K562 (cell line): ENCODE data around the gene RNF34. TPM values are rescaled to one million over a fixed set of nuclear protein-coding genes. Genes with fewer than 3 reads are reported as not detected.

Source experiments
- CBFB ChIP-seq: sonication (generic); formaldehyde crosslinking; IDR thresholded peaks from 2 replicates; pipeline ENCODE4 v1.4.0; 2020; ENCODE audit warnings: mild to moderate bottlenecking, missing genetic modification reagents
- DPF2 ChIP-seq: fragments of 450-650 bp; IDR thresholded peaks from 2 replicates; pipeline ENCODE4 v1.6.1; 2016
- MBD2 ChIP-seq: sonication (generic); IDR thresholded peaks from 2 replicates; pipeline ENCODE4 v1.6.1; 2016; ENCODE audit warnings: low read depth, borderline replicate concordance
- MTA1 ChIP-seq: fragments of 450-650 bp; IDR thresholded peaks from 2 replicates; pipeline ENCODE4 v1.6.1; 2017; ENCODE audit warnings: borderline replicate concordance
- SRSF3 ChIP-seq: fragments of 200-400 bp; formaldehyde crosslinking; IDR thresholded peaks from 2 replicates; pipeline ENCODE4 v1.6.1; 2016; ENCODE audit warnings: mild to moderate bottlenecking, low read length, moderate library complexity; ENCODE audit not compliant: insufficient read depth
- TCF3 ChIP-seq: sonication (generic); formaldehyde crosslinking; IDR thresholded peaks from 2 replicates; pipeline ENCODE4 v1.4.0; 2020; ENCODE audit warnings: mild to moderate bottlenecking, missing genetic modification reagents
- ZC3H8 ChIP-seq: fragments of 450-650 bp; IDR thresholded peaks from 2 replicates; pipeline ENCODE4 v1.6.1; 2017
- ZKSCAN8 ChIP-seq: fragments of 200-800 bp; sonication (Bioruptor generic); IDR thresholded peaks from 2 replicates; pipeline ENCODE4 v1.6.1; 2016; ENCODE audit warnings: missing genetic modification characterization, missing compliant biosample characterization
- ZNF384 ChIP-seq: IDR thresholded peaks from 2 replicates; pipeline ENCODE4 v1.6.1; 2012; ENCODE audit warnings: low read depth, low read length, improper control_type of control experiment
- polyA plus RNA-seq, 8 experiments: library from polyadenylated mRNA; depleted of rRNA in 4 of 8; stranded (reverse) in 5 of 8; unstranded in 3 of 8; fragments of >200 nt; fragmentation: Nextera tagmentation in 2 of 8; fragmentation: Illumina TruSeq in 1 of 8; extraction: Ambion mirVana in 2 of 8; extraction: Trizol in 1 of 8; gene quantifications; 2 replicates each; pipeline versions ENCODE4 v1.2.1 to v1.2.3, GENCODE V29; 2011 to 2014; ENCODE audit warnings: inconsistent platforms in 1 of 8, missing spikeins in 1 of 8
- total RNA-seq, 7 experiments: library from RNA; depleted of rRNA in 6 of 7; stranded (reverse); fragments of >200 nt in 6 of 7; fragmentation: Illumina TruSeq in 2 of 7; extraction: Trizol in 2 of 7; gene quantifications; 2 replicates each; pipeline versions ENCODE4 v1.2.1 to v1.2.3, GENCODE V29; 2011 to 2021; ENCODE audit warnings: low replicate concordance in 1 of 7
- TF ChIP-seq, protein P1 (sequence below), 2 experiments: fragments of 450-650 bp; conservative IDR thresholded peaks; 2 replicates each; pipeline ENCODE4 v1.6.1; 2017; ENCODE audit warnings: mild to moderate bottlenecking in 2 of 2, moderate library complexity in 2 of 2
- TF ChIP-seq, protein P2 (sequence below): fragments of 250-450 bp; sonication (Bioruptor Pico); IDR thresholded peaks from 2 replicates; pipeline ENCODE4 v1.4.0; 2020; ENCODE audit warnings: mild to moderate bottlenecking
- TF ChIP-seq, protein P3 (sequence below): fragments of 450-650 bp; conservative IDR thresholded peaks from 2 replicates; pipeline ENCODE4 v1.6.1; 2016; ENCODE audit warnings: missing genetic modification characterization, low read depth, mild to moderate bottlenecking, control low read depth, missing compliant biosample characterization
- TF ChIP-seq, protein P4 (sequence below): fragments of 250-450 bp; sonication (Bioruptor Pico); IDR thresholded peaks from 2 replicates; pipeline ENCODE4 v1.5.1; 2021; ENCODE audit warnings: mild to moderate bottlenecking
- TF ChIP-seq, protein P5 (sequence below): fragments of 200-800 bp; sonication (Bioruptor generic); IDR thresholded peaks from 2 replicates; pipeline ENCODE4 v1.6.1; 2016; ENCODE audit warnings: missing genetic modification characterization, missing compliant biosample characterization

Gene RNF34
- total and polyA plus RNA-seq, 9 of the 15 experiments (the other 6 are each of a cell fraction or from before 2014, with no cell fraction given) = 41.7 to 88.9 (median 54.1) TPM

DNA sequence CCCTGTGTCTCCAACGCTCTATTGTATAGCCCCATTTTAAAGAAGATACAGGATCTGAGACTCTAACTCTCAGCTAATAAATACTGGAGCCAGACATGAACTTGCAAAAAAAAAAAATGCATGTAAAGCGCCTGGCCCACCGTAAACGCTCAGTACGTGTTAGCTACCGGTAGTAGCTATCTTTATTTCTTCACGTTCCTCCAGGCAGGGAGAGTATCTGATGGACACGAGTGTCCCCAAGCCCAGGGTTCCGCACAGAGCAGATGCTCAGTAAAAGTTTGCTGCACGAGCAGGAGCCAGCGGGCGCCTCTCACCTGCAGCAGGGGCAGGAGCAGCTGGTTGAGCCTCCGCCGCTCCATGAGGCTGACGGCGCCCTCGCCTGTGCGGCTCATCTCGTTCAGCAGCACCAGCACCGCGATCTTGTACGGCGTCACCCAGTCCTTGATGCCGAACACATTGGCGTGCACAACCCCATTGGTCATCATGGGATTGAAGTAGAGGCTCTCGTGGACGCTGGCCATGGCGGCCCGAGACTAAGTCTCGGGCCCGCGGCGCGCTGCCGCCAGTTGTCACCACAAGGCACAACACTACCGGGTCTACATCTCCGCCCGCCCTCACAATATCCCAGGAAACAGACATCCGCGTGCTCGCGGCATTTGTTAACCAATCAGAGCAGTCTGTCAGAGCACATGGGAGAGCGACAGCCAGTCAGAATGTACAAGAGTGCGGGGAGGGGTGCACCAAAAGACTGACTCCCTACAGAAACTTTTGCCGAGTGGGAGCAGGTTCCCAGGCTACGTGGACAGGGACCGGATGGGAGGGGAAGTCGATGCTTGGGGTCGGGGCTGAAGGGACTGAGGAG lies 47.9 kb upstream of the RNF34 start, which contains the start of gene ANAPC5 (continued):
- TF ChIP-seq, protein P1, sequence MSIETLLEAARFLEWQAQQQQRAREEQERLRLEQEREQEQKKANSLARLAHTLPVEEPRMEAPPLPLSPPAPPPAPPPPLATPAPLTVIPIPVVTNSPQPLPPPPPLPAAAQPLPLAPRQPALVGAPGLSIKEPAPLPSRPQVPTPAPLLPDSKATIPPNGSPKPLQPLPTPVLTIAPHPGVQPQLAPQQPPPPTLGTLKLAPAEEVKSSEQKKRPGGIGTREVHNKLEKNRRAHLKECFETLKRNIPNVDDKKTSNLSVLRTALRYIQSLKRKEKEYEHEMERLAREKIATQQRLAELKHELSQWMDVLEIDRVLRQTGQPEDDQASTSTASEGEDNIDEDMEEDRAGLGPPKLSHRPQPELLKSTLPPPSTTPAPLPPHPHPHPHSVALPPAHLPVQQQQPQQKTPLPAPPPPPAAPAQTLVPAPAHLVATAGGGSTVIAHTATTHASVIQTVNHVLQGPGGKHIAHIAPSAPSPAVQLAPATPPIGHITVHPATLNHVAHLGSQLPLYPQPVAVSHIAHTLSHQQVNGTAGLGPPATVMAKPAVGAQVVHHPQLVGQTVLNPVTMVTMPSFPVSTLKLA (conservative IDR thresholded peaks at IDR 0.05) = peak; percentile 94 to 97
- TF ChIP-seq ZKSCAN8 (CRISPR knock-in tag) (no peak), ZNF384 (0 out of 2 replicates have a peak, but pooled peaks have one; percentile 49), MTA1 (0 out of 2 replicates have a peak, but pooled peaks have one; percentile 21), SRSF3 (no peak), ZC3H8 (no peak), DPF2 (no peak), CBFB (CRISPR knock-in tag) (no peak), TCF3 (CRISPR knock-in tag) (no peak), MBD2 (peak; percentile 98)
- TF ChIP-seq, protein P2, sequence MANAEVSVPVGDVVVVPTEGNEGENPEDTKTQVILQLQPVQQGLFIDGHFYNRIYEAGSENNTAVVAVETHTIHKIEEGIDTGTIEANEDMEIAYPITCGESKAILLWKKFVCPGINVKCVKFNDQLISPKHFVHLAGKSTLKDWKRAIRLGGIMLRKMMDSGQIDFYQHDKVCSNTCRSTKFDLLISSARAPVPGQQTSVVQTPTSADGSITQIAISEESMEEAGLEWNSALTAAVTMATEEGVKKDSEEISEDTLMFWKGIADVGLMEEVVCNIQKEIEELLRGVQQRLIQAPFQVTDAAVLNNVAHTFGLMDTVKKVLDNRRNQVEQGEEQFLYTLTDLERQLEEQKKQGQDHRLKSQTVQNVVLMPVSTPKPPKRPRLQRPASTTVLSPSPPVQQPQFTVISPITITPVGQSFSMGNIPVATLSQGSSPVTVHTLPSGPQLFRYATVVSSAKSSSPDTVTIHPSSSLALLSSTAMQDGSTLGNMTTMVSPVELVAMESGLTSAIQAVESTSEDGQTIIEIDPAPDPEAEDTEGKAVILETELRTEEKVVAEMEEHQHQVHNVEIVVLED = peak; percentile 54; the same call in 1 of the 2 replicates
- TF ChIP-seq, protein P3, sequence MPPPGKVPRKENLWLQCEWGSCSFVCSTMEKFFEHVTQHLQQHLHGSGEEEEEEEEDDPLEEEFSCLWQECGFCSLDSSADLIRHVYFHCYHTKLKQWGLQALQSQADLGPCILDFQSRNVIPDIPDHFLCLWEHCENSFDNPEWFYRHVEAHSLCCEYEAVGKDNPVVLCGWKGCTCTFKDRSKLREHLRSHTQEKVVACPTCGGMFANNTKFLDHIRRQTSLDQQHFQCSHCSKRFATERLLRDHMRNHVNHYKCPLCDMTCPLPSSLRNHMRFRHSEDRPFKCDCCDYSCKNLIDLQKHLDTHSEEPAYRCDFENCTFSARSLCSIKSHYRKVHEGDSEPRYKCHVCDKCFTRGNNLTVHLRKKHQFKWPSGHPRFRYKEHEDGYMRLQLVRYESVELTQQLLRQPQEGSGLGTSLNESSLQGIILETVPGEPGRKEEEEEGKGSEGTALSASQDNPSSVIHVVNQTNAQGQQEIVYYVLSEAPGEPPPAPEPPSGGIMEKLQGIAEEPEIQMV (tag) = no peak
- TF ChIP-seq, protein P4, sequence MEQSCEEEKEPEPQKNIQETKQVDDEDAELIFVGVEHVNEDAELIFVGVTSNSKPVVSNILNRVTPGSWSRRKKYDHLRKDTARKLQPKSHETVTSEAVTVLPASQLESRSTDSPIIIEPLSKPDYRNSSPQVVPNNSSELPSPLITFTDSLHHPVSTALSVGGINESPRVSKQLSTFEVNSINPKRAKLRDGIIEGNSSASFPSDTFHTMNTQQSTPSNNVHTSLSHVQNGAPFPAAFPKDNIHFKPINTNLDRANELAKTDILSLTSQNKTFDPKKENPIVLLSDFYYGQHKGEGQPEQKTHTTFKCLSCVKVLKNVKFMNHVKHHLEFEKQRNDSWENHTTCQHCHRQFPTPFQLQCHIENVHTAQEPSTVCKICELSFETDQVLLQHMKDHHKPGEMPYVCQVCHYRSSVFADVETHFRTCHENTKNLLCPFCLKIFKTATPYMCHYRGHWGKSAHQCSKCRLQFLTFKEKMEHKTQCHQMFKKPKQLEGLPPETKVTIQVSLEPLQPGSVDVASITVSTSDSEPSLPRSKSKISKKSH (CRISPR knock-in tag) = no peak
- TF ChIP-seq, protein P5, sequence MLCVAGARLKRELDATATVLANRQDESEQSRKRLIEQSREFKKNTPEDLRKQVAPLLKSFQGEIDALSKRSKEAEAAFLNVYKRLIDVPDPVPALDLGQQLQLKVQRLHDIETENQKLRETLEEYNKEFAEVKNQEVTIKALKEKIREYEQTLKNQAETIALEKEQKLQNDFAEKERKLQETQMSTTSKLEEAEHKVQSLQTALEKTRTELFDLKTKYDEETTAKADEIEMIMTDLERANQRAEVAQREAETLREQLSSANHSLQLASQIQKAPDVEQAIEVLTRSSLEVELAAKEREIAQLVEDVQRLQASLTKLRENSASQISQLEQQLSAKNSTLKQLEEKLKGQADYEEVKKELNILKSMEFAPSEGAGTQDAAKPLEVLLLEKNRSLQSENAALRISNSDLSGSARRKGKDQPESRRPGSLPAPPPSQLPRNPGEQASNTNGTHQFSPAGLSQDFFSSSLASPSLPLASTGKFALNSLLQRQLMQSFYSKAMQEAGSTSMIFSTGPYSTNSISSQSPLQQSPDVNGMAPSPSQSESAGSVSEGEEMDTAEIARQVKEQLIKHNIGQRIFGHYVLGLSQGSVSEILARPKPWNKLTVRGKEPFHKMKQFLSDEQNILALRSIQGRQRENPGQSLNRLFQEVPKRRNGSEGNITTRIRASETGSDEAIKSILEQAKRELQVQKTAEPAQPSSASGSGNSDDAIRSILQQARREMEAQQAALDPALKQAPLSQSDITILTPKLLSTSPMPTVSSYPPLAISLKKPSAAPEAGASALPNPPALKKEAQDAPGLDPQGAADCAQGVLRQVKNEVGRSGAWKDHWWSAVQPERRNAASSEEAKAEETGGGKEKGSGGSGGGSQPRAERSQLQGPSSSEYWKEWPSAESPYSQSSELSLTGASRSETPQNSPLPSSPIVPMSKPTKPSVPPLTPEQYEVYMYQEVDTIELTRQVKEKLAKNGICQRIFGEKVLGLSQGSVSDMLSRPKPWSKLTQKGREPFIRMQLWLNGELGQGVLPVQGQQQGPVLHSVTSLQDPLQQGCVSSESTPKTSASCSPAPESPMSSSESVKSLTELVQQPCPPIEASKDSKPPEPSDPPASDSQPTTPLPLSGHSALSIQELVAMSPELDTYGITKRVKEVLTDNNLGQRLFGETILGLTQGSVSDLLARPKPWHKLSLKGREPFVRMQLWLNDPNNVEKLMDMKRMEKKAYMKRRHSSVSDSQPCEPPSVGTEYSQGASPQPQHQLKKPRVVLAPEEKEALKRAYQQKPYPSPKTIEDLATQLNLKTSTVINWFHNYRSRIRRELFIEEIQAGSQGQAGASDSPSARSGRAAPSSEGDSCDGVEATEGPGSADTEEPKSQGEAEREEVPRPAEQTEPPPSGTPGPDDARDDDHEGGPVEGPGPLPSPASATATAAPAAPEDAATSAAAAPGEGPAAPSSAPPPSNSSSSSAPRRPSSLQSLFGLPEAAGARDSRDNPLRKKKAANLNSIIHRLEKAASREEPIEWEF = no peak
